ENCODE results near the gene IQCE.

Gene IQCE

DNA sequence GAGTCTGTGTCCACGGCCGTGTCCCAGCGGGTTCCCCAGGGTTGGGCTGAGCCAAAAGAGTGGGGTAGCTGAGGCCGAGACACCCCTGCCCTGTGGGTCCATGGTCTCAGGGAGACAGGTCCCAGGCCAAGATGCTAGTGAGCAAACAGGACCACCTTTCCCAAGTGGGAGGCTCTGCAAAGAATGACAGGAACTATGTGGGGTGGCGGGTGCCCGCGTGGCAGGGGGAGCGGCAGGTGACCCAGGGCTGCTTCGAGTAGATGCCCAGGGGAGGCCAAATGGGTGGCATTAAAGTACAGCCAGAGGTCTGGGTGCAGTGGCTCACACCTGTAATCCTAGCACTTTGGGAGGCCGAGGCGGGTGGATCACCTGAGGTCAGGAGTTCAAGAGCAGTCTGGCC is 91.2 kb downstream of the IQCE start:
- DNase-seq (ENCODE audit: low read depth): no peak

GRCh38 chr7:2650451-2650850 is 91.7 kb downstream of the IQCE start:
- DNase-seq (ENCODE audit: low read depth): no peak

DNA sequence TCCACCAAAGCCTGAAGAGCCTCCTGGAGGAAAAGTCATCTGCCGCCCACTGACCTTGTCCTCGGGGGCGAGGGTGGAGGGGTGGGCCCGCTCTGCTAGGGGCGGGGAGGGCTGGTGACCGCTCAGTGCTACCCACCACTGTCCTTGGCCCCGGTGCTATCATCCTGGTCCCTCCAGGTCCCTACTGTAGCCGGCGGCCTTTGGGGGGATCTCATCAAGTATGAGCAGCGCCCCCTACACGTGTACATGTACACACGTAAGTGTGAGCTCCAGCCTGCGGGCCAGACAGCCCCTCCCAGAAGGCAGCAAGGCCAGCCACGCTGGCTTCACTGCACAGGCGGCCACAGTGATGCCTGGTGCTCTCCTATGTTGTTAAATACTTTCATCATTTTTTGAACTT is 92.6 kb downstream of the IQCE start:
- DNase-seq (ENCODE audit: low read depth): no peak

GRCh38 chr7:2651847-2652735 is 93.3 kb downstream of the IQCE start:
- DNase-seq (ENCODE audit: low read depth): no peak

DNA sequence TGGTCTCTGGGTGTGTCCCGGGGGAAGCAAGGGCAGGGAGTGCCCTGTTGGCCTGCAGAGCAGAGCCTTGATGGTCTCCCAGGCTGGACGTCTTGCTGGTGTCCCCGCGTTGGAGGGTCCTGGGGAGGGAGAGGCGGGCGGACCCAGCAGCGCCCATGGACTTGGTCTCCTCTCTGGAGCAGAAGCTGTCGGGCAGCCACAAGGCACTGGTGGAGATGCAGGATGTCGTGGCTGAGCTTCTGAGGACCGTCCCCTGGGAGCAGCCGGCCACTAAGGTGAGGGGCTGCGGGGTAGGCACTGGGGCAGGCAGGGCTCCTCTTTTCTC is 93.9 kb downstream of the IQCE start:
- no peak for DNase-seq (ENCODE audit: low read depth)

- DNase-seq (ENCODE audit: low read depth): no peak
Observed at GRCh38 chr7:2654059-2654458, 95.3 kb downstream of the IQCE start.

DNA sequence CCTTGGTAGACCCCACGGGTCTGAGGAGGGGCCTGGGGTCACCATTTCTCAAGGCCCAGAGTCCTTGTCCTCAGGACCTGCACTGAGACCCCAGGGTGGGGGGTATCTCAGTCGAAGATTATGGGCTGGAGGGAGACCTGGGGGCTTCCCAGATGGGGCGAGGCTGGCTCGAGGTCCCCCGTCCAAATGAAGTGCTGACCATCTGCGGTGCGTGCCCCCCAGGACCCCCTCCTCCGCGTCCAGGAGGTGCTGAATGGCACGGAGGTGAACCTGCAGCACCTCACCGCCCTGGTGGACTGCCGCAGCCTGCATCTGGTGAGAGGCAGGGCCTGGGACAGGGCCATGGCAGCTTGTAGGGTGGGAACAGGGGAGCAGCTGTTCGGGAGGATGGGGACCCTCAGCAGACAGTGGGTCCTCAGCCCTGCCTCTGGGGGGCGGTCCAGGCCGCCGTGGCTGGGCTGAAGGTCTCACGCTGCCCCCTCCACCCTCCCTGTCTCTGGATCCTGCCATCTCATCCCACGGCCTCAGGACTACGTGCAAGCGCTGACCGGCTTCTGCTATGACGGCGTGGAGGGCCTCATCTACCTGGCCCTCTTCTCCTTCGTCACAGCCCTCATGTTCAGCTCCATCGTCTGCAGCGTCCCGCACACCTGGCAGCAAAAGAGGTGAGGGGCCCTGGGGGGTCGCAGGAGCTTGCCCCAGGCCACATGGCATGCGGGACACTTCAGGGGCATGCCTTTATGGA is 97.3 kb downstream of the IQCE start:
- DNase-seq (ENCODE audit: low read depth): no peak

- no peak for DNase-seq (ENCODE audit: low read depth)
Observed at GRCh38 chr7:2657208-2657607, 98.4 kb downstream of the IQCE start.

- DNase-seq (ENCODE audit: low read depth): no peak
Observed at GRCh38 chr7:2657920-2658671, 99.3 kb downstream of the IQCE start.

- no peak for DNase-seq (ENCODE audit: low read depth)
Observed at GRCh38 chr7:2658941-2659340, 100.2 kb downstream of the IQCE start.

DNA sequence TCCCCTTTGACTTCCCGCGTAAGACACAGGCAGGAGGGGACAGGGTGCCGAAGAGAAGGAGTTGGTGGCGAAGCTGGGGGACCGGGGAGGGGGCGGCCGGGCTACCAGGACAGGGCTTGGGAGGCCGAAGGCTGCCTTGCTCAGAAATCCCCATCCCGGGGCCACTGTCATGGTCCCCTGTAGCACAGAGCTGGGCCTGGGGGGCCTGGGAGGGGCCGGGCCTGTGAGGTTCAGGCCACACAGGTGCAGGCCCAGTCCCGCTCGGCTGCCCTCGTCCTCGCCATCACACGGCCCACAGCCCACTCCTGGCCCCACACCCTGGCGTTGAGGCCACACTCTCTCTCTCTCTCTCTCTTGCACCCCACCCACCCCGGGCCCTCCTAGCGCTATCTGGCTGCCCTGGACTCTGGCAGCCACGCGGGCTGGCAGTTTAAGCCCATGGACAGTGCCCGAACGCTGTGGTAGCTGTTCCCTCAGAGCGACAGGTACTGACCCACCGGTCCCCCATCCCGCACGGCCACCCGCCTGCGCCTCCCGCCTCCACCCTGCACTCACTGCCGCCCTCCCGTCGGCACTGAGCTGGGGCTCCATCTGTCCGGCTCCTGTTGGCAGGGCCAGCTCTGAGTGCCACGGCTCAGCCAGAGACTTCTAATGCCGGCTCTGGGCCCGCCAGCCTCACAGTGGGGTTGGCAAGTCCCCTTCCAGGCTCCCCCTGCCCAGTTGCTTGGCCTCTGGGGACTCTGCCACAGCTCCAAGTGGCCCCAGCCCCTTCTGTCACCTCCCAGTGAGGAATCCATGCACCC is 101.0 kb downstream of the IQCE start:
- DNase-seq (ENCODE audit: low read depth): no peak

- DNase-seq (ENCODE audit: low read depth): no peak
Observed at GRCh38 chr7:2660359-2661095, 101.7 kb downstream of the IQCE start.

DNA sequence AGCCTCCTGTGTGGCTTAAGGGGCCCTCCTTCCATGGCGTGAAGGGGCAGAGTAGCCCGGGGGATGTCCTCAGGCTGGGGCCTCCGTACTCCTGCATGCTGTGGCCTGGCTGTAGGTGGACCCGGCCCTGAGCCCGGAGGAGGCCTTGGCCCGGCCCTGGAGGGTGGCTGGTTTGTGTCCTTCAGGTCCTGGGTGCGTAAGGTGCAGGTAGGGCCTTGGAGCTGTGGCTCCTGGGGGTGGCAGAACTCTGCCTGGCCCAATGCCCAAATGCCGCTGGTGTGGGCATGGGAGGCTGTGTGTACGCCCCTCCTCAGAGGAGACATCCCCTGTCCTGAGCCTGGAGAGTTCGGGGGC is 102.3 kb downstream of the IQCE start:
- DNase-seq (ENCODE audit: low read depth): no peak

GRCh38 chr7:2661602-2662272 is 103.0 kb downstream of the IQCE start:
- no peak for DNase-seq (ENCODE audit: low read depth)

DNA sequence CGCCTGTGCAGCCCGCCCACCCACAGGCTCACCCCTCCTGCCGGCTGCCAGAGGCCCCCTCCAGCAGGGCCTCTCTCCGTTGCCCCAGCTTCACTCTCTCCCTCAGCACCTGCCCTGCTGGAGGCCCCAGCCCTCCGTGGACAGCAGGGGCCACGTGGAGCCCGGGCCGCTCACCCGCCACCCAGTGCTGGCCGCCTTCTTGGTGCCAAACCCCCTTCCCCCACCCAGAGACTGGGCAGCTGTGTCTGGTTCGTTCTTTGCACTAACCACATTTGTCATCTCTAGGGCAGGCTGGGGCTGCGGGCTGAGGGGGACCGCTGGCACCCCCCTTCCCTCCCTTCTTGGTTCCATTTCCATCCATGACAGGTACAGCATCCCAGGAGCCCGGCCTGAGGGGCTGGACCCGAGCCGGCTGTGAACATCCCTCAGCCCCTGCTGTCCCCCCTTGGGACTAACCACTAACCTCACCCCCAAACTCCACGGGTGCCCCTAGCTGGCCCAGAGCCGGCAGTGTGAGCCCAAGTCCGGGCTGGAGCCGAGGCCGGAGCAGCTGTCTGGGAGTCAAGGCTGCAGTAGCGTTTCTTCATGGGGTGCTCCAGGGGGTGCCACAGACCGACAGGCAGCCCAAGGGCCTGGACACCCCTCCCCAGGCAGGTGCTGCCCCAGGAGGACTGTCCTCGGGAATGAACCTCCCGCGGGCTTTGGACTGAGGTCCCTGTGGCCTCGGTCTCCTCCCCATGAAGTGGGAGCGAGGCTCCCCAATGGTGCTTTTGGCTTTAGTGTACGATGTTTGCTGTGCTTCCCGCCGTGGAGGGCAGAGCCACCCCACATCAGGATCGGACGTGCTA is 103.7 kb downstream of the IQCE start:
- DNase-seq (ENCODE audit: low read depth): no peak

- DNase-seq (ENCODE audit: low read depth): no peak
Observed at GRCh38 chr7:2663121-2663886, 104.5 kb downstream of the IQCE start.

DNA sequence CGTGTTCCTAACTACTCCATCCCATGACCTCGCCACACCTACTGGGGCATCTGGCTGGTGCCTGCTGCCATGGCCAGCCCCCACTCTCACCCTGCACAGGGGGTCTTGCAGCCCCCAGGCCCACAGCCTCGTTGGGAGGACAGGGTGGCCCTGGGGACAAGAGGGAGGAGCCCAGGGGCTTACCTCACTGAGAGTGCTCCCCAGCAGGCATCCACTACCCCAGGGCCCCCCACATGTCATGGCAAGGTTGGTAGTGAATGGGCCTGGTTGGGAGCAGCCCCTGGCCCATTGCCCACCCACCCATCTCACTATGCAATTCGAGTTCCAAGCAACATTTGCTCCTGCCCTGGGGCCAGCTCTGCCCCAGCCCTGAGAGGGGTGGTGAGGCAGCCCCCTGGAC is 105.2 kb downstream of the IQCE start:
- no peak for DNase-seq (ENCODE audit: low read depth)
